Uterus (tissue), 4 donors: ENCODE data around the gene ATP13A3. TPM values are rescaled to one million over a fixed set of nuclear protein-coding genes. Genes with fewer than 3 reads are reported as not detected.

Experiments
- DNase-seq, 2 donors: peaks; one replicate each; pipeline ENCODE4 v3.0.0-alpha.2; 2019 to 2020
- H3K27ac ChIP-seq, 2 donors: fragments of 200-600 bp; sonication (generic); 1 replicate in 1 of 2; 2 replicates in 1 of 2; pipeline ENCODE4 v1.5.1; 2016 to 2018
- H3K27me3 ChIP-seq, 2 donors: fragments of 200-600 bp; sonication (generic); one replicate each; pipeline ENCODE4 v1.5.1; 2018 to 2019; ENCODE audit warnings: control low read depth in 1 of 2
- H3K36me3 ChIP-seq, 2 donors: fragments of 200-600 bp; sonication (generic); one replicate each; pipeline ENCODE4 v1.5.1; 2019; ENCODE audit warnings: control low read depth in 1 of 2
- H3K4me1 ChIP-seq, 2 donors: fragments of 200-600 bp; sonication (generic); one replicate each; pipeline ENCODE4 v1.5.1; 2018 to 2019; ENCODE audit warnings: control low read depth in 1 of 2
- H3K4me3 ChIP-seq, 2 donors: fragments of 200-600 bp; sonication (generic); 1 replicate in 1 of 2; 2 replicates in 1 of 2; pipeline ENCODE4 v1.5.1; 2018 to 2019; ENCODE audit warnings: mild to moderate bottlenecking in 1 of 2
- H3K9me3 ChIP-seq, 2 donors: fragments of 200-600 bp; sonication (generic); one replicate each; pipeline ENCODE4 v1.5.1; 2019; ENCODE audit warnings: control low read depth in 1 of 2
- CTCF ChIP-seq, 4 experiments: fragments of 200-600 bp in 2 of 4; fragments of 450-650 bp in 2 of 4; sonication (generic) in 2 of 4; IDR thresholded peaks; one replicate each; pipeline ENCODE4 v1.5.1; 2016 to 2019; ENCODE audit warnings: antibody characterized with exemption in 4 of 4, mild to moderate bottlenecking in 2 of 4, moderate library complexity in 1 of 4
- POLR2A ChIP-seq, 2 donors: fragments of 450-650 bp; IDR thresholded peaks; one replicate each; pipeline ENCODE4 v1.6.1; 2016; ENCODE audit warnings: antibody characterized with exemption in 2 of 2, mild to moderate bottlenecking in 1 of 2, moderate library complexity in 1 of 2
- intact Hi-C: fragments of 100-400 bp; cut with DNase I; formaldehyde crosslinking; loops from one replicate; pipeline ENCODE4 v1.15.1; 2023; ENCODE audit warnings: low total_unique reads
- small RNA-seq: library from RNA; depleted of rRNA; stranded (forward); fragments of <200 nt; gene quantifications from one replicate; pipeline ENCODE3, GENCODE V24; 2016
- total RNA-seq, 4 donors: library from RNA; depleted of rRNA in 3 of 4; stranded (reverse); fragments of >200 nt in 3 of 4; gene quantifications; one replicate each; pipeline versions ENCODE4 v1.1.0 to v1.2.4, GENCODE V29; 2014 to 2023
- donor health status: DM: yes; HTN: yes; CAD: no.

Gene ATP13A3
- total RNA-seq, 4 donors from 2014 or later: 43.3 to 148 (median 82.9) TPM

GRCh38 chr3:194357681-194358080, 129.1 kb downstream of the ATP13A3 start:
- H3K9me3 ChIP-seq: no peaks in the 10 kb centered on the region
- H3K27me3 ChIP-seq: no peaks in the 10 kb centered on the region
- H3K4me1 ChIP-seq: no peaks in the 10 kb centered on the region
- no peak overlapping the region for H3K4me3 ChIP-seq
- intact Hi-C loops: no loop called here
- H3K27ac ChIP-seq: no peak overlapping the region
- H3K36me3 ChIP-seq: no peaks in the 10 kb centered on the region
- DNase-seq: no peak
- no peak for TF ChIP-seq CTCF (IDR thresholded peaks at IDR 0.05)
- no peak for TF ChIP-seq POLR2A (IDR thresholded peaks at IDR 0.05)

DNA sequence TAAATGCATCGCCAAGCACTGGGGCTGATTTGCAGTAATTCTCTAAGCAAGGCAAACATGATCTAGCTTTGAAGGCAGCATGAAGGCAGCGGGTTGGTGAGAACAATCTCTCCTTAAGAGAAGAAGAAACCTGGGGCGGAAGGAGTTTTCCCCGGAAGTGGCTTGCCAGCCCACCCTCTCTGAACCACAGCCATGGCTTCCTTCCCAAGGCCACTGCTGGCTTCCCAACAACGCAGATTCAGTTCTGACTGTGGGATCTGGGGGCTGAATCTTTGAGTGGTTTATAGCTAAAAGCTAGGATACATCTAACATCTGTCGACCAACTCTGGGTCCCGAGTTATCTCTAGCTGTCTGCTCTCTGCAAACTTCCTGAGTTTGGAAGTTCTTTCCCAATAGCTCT, 131.4 kb downstream of the ATP13A3 start:
- Histone ChIP-seq H3K4me1 (no peaks in the 10 kb centered on the region), H3K36me3 (no peaks in the 10 kb centered on the region), H3K4me3 (no peak overlapping the region), H3K9me3 (no peaks in the 10 kb centered on the region), H3K27ac (no peak overlapping the region), H3K27me3 (no peaks in the 10 kb centered on the region)
- no peak for TF ChIP-seq CTCF (IDR thresholded peaks at IDR 0.05)
- TF ChIP-seq POLR2A (IDR thresholded peaks at IDR 0.05): no peak
- intact Hi-C loops: no loop called here
- no peak for DNase-seq

DNA sequence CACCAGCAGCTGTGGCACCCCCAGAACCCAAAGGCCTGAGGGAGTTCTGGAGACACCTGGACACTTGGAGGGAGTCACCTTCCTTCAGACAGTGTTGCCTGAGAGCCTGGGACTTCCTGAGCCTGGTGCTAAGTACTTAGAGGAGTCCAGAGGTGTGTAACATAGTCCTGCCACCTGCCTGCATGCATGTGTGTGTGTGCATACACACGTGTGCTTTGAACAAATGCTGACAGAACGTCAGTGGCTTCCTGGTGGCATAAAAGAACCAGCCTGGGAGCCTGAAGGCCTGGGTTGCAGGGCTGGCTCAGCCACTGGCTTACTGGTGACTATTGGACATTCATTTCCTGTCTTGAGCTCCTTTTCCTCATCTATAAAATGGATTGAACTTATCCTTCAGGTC, 132.5 kb downstream of the ATP13A3 start:
- intact Hi-C loops: no loop called here
- no peaks in the 10 kb centered on the region for H3K4me1 ChIP-seq
- no peak for TF ChIP-seq CTCF (IDR thresholded peaks at IDR 0.05)
- TF ChIP-seq POLR2A (IDR thresholded peaks at IDR 0.05): no peak

More for the DNA sequence above, 132.5 kb downstream of the ATP13A3 start:
- no peak for DNase-seq
- no peaks in the 10 kb centered on the region for H3K27me3 ChIP-seq
- H3K36me3 ChIP-seq: no peaks in the 10 kb centered on the region
- no peaks in the 10 kb centered on the region for H3K9me3 ChIP-seq
- H3K4me3 ChIP-seq: no peak overlapping the region
- no peak overlapping the region for H3K27ac ChIP-seq

Small RNA genes within 50 kb of the gene (small RNA-seq; reads per million reads assigned to genes)
- not detected for gene AC108676.2
- gene RNU6-1101P: not detected

Other genes with a start within 250 kb of the ATP13A3 start
- under 1 TPM in 1 of 4 donors, not detected in 3; 0.15 TPM for gene CPN2, start 135.7 kb downstream of the ATP13A3 start, total RNA-seq
- gene LRRC15, start 117.3 kb downstream of the ATP13A3 start, total RNA-seq: under 1 TPM in 2 of 4 donors, not detected in 2; under 0.01 to 0.59 TPM
- under 1 TPM in 2 of 4 donors, not detected in 2; 0.24 to 0.41 TPM for gene GP5, start 87.7 kb downstream of the ATP13A3 start, total RNA-seq
- gene TMEM44, start 146.4 kb upstream of the ATP13A3 start, total RNA-seq: 10 to 100 TPM in 3 of 4 donors, 1 to 10 TPM in 1; 6.5 to 24.5 (median 19.5) TPM
- 10 to 100 TPM in 3 of 4 donors, 1 to 10 TPM in 1; 7.9 to 58.1 (median 45.0) TPM for gene LSG1, start 185.2 kb upstream of the ATP13A3 start, total RNA-seq
- gene FAM43A, start 198.9 kb upstream of the ATP13A3 start, total RNA-seq: 10 to 100 TPM; 12.9 to 25.2 (median 19.3) TPM